Right lobe of liver (tissue), 6 donors: ENCODE results near the gene NCAPG. TPM values are rescaled to one million over a fixed set of nuclear protein-coding genes. Genes with fewer than 3 reads are reported as not detected.

Experiments used
- ATAC-seq, 4 donors: fragments of 200-7000 bp; cut with Tn5 transposase; one replicate each; pipeline ENCODE4 v1.9.1; 2020; ENCODE audit warnings: mild to moderate bottlenecking in 4 of 4, moderate library complexity in 4 of 4
- DNase-seq, 3 donors: peaks; one replicate each; pipeline ENCODE4 v3.0.0-alpha.2; 2020
- H3K27ac ChIP-seq, 3 donors: fragments of 200-600 bp; one replicate each; pipeline ENCODE4 v1.8.0; 2022
- H3K27me3 ChIP-seq, 2 donors: fragments of 200-600 bp; one replicate each; pipeline ENCODE4 v1.8.0; 2022
- H3K36me3 ChIP-seq, 4 donors: fragments of 200-600 bp; sonication (generic) in 1 of 4; one replicate each; pipeline versions ENCODE4 v1.5.1 to v1.8.0; 2017 to 2022; ENCODE audit warnings: control low read depth in 1 of 4
- H3K4me1 ChIP-seq, 4 donors: fragments of 200-600 bp; sonication (generic) in 1 of 4; one replicate each; pipeline versions ENCODE4 v1.5.1 to v1.8.0; 2017 to 2022; ENCODE audit warnings: control low read depth in 1 of 4
- H3K4me3 ChIP-seq, 3 donors: fragments of 200-600 bp; one replicate each; pipeline ENCODE4 v1.8.0; 2022
- H3K9me3 ChIP-seq, 4 donors: fragments of 200-600 bp; sonication (generic) in 1 of 4; one replicate each; pipeline versions ENCODE4 v1.5.1 to v1.8.0; 2017 to 2022; ENCODE audit warnings: control low read depth in 1 of 4
- CTCF ChIP-seq, 4 donors: fragments of 200-600 bp in 3 of 4; fragments of 450-650 bp in 1 of 4; IDR thresholded peaks; one replicate each; pipeline versions ENCODE4 v1.5.1 to v1.8.0; 2016 to 2022; ENCODE audit warnings: antibody characterized with exemption in 4 of 4, mild to moderate bottlenecking in 2 of 4
- POLR2A ChIP-seq: fragments of 450-650 bp; IDR thresholded peaks from one replicate; pipeline ENCODE4 v1.6.1; 2017; ENCODE audit warnings: antibody characterized with exemption, mild to moderate bottlenecking
- WGBS: methylation state at CpG from one replicate; pipeline ENCODE4 v1.1.6; 2018; ENCODE audit warnings: low coverage, low lambda C conversion rate; ENCODE audit not compliant: insufficient coverage; ENCODE audit errors: missing lambda C conversion rate; 5-methylcytosine and 5-hydroxymethylcytosine counted together
- intact Hi-C, 2 donors: fragments of 100-400 bp; cut with DNase I; formaldehyde crosslinking; loops; one replicate each; pipeline versions ENCODE4 v1.11.2 to v1.14.1; 2022
- total RNA-seq, 6 experiments: library from RNA; depleted of rRNA in 2 of 6; stranded (reverse); fragments of >200 nt in 2 of 6; fragmentation: NEBNext Ultra II Directional in 3 of 6; extraction: Animal tissue kit (Norgen Biotek cat#: 25700) in 3 of 6; gene quantifications; one replicate each; pipeline versions ENCODE4 v1.1.0 to v1.2.4, GENCODE V29; 2016 to 2023
- donor health status: DM: no; HTN: yes; CAD: no.
- donor health status: DM: no; HTN: no; CAD: no.
- donor health status: DM: no; HTN: no; CAD: no.
- donor health status: DM: no; HTN: yes; CAD: no.
- donor health status: DM: no; HTN: yes; CAD: no.

The NCAPG gene
- total RNA-seq, 6 experiments from 2014 or later: 0.44 to 2.5 (median 1.3) TPM; not detected in 1

GRCh38 chr4:17865866-17866363 lies 55.1 kb downstream of the NCAPG start:
- ATAC-seq: no peak

GRCh38 chr4:17866810-17867209 lies 56.0 kb downstream of the NCAPG start:
- TF ChIP-seq POLR2A (no peak), CTCF (IDR thresholded peaks at IDR 0.05) (no peak)
- Histone ChIP-seq H3K27ac (no peak overlapping the region), H3K36me3 (no peaks in the 10 kb centered on the region), H3K9me3 (no peaks in the 10 kb centered on the region), H3K4me1 (no peaks in the 10 kb centered on the region), H3K4me3 (no peak overlapping the region), H3K27me3 (no peaks in the 10 kb centered on the region)
- DNase-seq: no peak
- WGBS: 82% methylated on average over 2 of the region's 2 CpGs
- no peak for ATAC-seq
- intact Hi-C loops: no loop called here

More at GRCh38 chr4:17865866-17866363, 55.1 kb downstream of the NCAPG start:
- no peaks in the 10 kb centered on the region for H3K9me3 ChIP-seq
- intact Hi-C loops: no loop called here
- H3K4me1 ChIP-seq: no peaks in the 10 kb centered on the region
- no peak overlapping the region for H3K27ac ChIP-seq
- no peak for TF ChIP-seq CTCF (IDR thresholded peaks at IDR 0.05)
- TF ChIP-seq POLR2A: no peak
- no peak for DNase-seq
- H3K4me3 ChIP-seq: no peak overlapping the region
- H3K27me3 ChIP-seq: no peaks in the 10 kb centered on the region
- no peaks in the 10 kb centered on the region for H3K36me3 ChIP-seq
- whole genome bisulfite sequencing: 92% methylated on average over 1 of the region's 1 CpG

GRCh38 chr4:17867276-17867675 lies 56.5 kb downstream of the NCAPG start:
- no peaks in the 10 kb centered on the region for H3K27me3 ChIP-seq
- no peak overlapping the region for H3K4me3 ChIP-seq
- no peak overlapping the region for H3K27ac ChIP-seq
- intact Hi-C loops: no loop called here
- WGBS: 77% methylated on average over 3 of the region's 3 CpGs
- ATAC-seq: no peak
- TF ChIP-seq CTCF (IDR thresholded peaks at IDR 0.05) (no peak), POLR2A (no peak)
- H3K9me3 ChIP-seq: no peaks in the 10 kb centered on the region
- no peak for DNase-seq
- no peaks in the 10 kb centered on the region for H3K36me3 ChIP-seq
- H3K4me1 ChIP-seq: no peaks in the 10 kb centered on the region

GRCh38 chr4:17869327-17869726 lies 58.5 kb downstream of the NCAPG start:
- Histone ChIP-seq H3K27me3 (no peaks in the 10 kb centered on the region), H3K9me3 (no peaks in the 10 kb centered on the region), H3K27ac (no peak overlapping the region), H3K4me1 (no peaks in the 10 kb centered on the region), H3K4me3 (no peak overlapping the region), H3K36me3 (no peaks in the 10 kb centered on the region)
- ATAC-seq: no peak
- TF ChIP-seq POLR2A: no peak
- intact Hi-C loops: no loop called here
- no peak for DNase-seq
- 54% methylated on average over 2 of the region's 2 CpGs for WGBS

- Histone ChIP-seq H3K9me3 (no peaks in the 10 kb centered on the region), H3K36me3 (no peaks in the 10 kb centered on the region), H3K4me3 (no peak overlapping the region), H3K4me1 (no peaks in the 10 kb centered on the region), H3K27me3 (no peaks in the 10 kb centered on the region), H3K27ac (no peak overlapping the region)
- intact Hi-C loops: no loop called here
- no peak for DNase-seq
- no peak for TF ChIP-seq POLR2A
- TF ChIP-seq CTCF (IDR thresholded peaks at IDR 0.05): no peak
- WGBS: 87% methylated on average over 4 of the region's 4 CpGs
- no peak for ATAC-seq
Measured at GRCh38 chr4:17875402-17876070, 64.8 kb downstream of the NCAPG start.
